HepG2 (cell line): Measurements from ENCODE around the gene DENND2A. TPM values are rescaled to one million over a fixed set of nuclear protein-coding genes. Genes with fewer than 3 reads are reported as not detected.

Experiments used
- ARNT2 ChIP-seq: sonication (generic); formaldehyde crosslinking; IDR thresholded peaks from 2 replicates; pipeline ENCODE4 v1.8.0; 2022; ENCODE audit warnings: mild to moderate bottlenecking, low read depth, missing genetic modification reagents, moderate library complexity
- ARNTL ChIP-seq: sonication (generic); formaldehyde crosslinking; IDR thresholded peaks from 2 replicates; pipeline ENCODE4 v1.4.0; 2020; ENCODE audit warnings: mild to moderate bottlenecking, missing genetic modification reagents
- CBX5 ChIP-seq: sonication (generic); formaldehyde crosslinking; IDR thresholded peaks from 2 replicates; pipeline ENCODE4 v1.4.0; 2020; ENCODE audit warnings: missing genetic modification reagents, borderline replicate concordance
- ELF3 ChIP-seq: IDR thresholded peaks from 2 replicates; pipeline ENCODE4 v1.6.1; 2016; ENCODE audit warnings: missing genetic modification reagents, missing compliant biosample characterization
- ETV5 ChIP-seq: IDR thresholded peaks from 2 replicates; pipeline ENCODE4 v1.6.1; 2018; ENCODE audit warnings: missing biosample characterization, missing genetic modification reagents, inconsistent platforms, borderline replicate concordance
- FOXJ3 ChIP-seq: sonication (generic); formaldehyde crosslinking; IDR thresholded peaks from 2 replicates; pipeline ENCODE4 v1.4.0; 2020; ENCODE audit warnings: missing genetic modification reagents, mild to moderate bottlenecking, borderline replicate concordance
- ISX ChIP-seq: sonication (generic); formaldehyde crosslinking; conservative IDR thresholded peaks from 2 replicates; pipeline ENCODE4 v1.5.0; 2020; ENCODE audit warnings: missing genetic modification reagents
- JUN ChIP-seq: sonication (generic); formaldehyde crosslinking; IDR thresholded peaks from 2 replicates; pipeline ENCODE4 v1.4.0; 2020; ENCODE audit warnings: mild to moderate bottlenecking, missing genetic modification reagents
- MAZ ChIP-seq, 2 experiments: sonication (generic) in 1 of 2; formaldehyde crosslinking in 1 of 2; IDR thresholded peaks; 2 replicates each; pipeline versions ENCODE4 v1.5.0 to v1.6.1; 2012 to 2020; ENCODE audit warnings: low read depth in 2 of 2, mild to moderate bottlenecking in 2 of 2, borderline replicate concordance in 1 of 2, improper control_type of control experiment in 1 of 2, low read length in 1 of 2, missing genetic modification reagents in 1 of 2, moderate library complexity in 1 of 2
- NFATC3 ChIP-seq: sonication (generic); formaldehyde crosslinking; IDR thresholded peaks from 2 replicates; pipeline ENCODE4 v1.5.1; 2020; ENCODE audit warnings: mild to moderate bottlenecking, missing genetic modification reagents
- NR2F6 ChIP-seq, 2 experiments: IDR thresholded peaks; 2 replicates each; pipeline ENCODE4 v1.6.1; 2016; ENCODE audit warnings: antibody characterized with exemption in 1 of 2, mild to moderate bottlenecking in 1 of 2
- RARG ChIP-seq: sonication (generic); formaldehyde crosslinking; IDR thresholded peaks from 2 replicates; pipeline ENCODE4 v1.4.0; 2020; ENCODE audit warnings: low read depth, mild to moderate bottlenecking, missing genetic modification reagents
- REPIN1 ChIP-seq: sonication (generic); formaldehyde crosslinking; IDR thresholded peaks from 2 replicates; pipeline ENCODE4 v1.8.0; 2022; ENCODE audit warnings: missing genetic modification reagents, low read depth, mild to moderate bottlenecking, borderline replicate concordance
- SKI ChIP-seq: fragments of 450-650 bp; IDR thresholded peaks from one replicate; pipeline ENCODE4 v1.6.1; 2018; ENCODE audit warnings: mild to moderate bottlenecking; ENCODE audit not compliant: partially characterized antibody
- SNAI1 ChIP-seq: sonication (generic); formaldehyde crosslinking; IDR thresholded peaks from 2 replicates; pipeline ENCODE4 v1.5.0; 2020; ENCODE audit warnings: mild to moderate bottlenecking, missing genetic modification reagents, borderline replicate concordance
- TFE3 ChIP-seq: IDR thresholded peaks from 2 replicates; pipeline ENCODE4 v1.6.1; 2016
- ZC3H13 ChIP-seq: sonication (generic); formaldehyde crosslinking; IDR thresholded peaks from 2 replicates; pipeline ENCODE4 v1.8.1; 2023; ENCODE audit warnings: mild to moderate bottlenecking, missing genetic modification reagents, moderate library complexity
- ZC3H4 ChIP-seq: sonication (generic); formaldehyde crosslinking; IDR thresholded peaks from 2 replicates; pipeline ENCODE4 v1.4.0; 2020; ENCODE audit warnings: missing genetic modification reagents, borderline replicate concordance
- ZNF180 ChIP-seq: sonication (generic); formaldehyde crosslinking; IDR thresholded peaks from 2 replicates; pipeline ENCODE4 v1.4.0; 2020; ENCODE audit warnings: low read depth, missing genetic modification reagents, borderline replicate concordance
- ZNF556 ChIP-seq: sonication (generic); formaldehyde crosslinking; IDR thresholded peaks from 2 replicates; pipeline ENCODE4 v1.4.0; 2020; ENCODE audit warnings: mild to moderate bottlenecking, missing genetic modification reagents, borderline replicate concordance
- ZNF563 ChIP-seq: sonication (generic); formaldehyde crosslinking; IDR thresholded peaks from 2 replicates; pipeline ENCODE4 v1.8.0; 2022; ENCODE audit warnings: mild to moderate bottlenecking, moderate library complexity, missing genetic modification reagents
- ZNF569 ChIP-seq: sonication (generic); formaldehyde crosslinking; IDR thresholded peaks from 2 replicates; pipeline ENCODE4 v1.5.0; 2020; ENCODE audit warnings: mild to moderate bottlenecking, missing genetic modification reagents, moderate library complexity, borderline replicate concordance
- ZNF607 ChIP-seq: sonication (generic); formaldehyde crosslinking; IDR thresholded peaks from 2 replicates; pipeline ENCODE4 v1.5.1; 2020; ENCODE audit warnings: missing genetic modification reagents, mild to moderate bottlenecking, borderline replicate concordance
- ZNF672 ChIP-seq: sonication (generic); formaldehyde crosslinking; IDR thresholded peaks from 2 replicates; pipeline ENCODE4 v1.8.1; 2022; ENCODE audit warnings: missing genetic modification reagents
- ZNF75D ChIP-seq: sonication (generic); formaldehyde crosslinking; IDR thresholded peaks from 2 replicates; pipeline ENCODE4 v1.8.1; 2023; ENCODE audit warnings: missing genetic modification reagents, mild to moderate bottlenecking, borderline replicate concordance
- ZNF768 ChIP-seq: sonication (generic); formaldehyde crosslinking; IDR thresholded peaks from 2 replicates; pipeline ENCODE4 v1.4.0; 2020; ENCODE audit warnings: missing genetic modification reagents
- ZNF891 ChIP-seq: sonication (generic); formaldehyde crosslinking; IDR thresholded peaks from 2 replicates; pipeline ENCODE4 v1.5.0; 2020; ENCODE audit warnings: mild to moderate bottlenecking, missing genetic modification reagents
- polyA plus RNA-seq, 8 experiments: library from polyadenylated mRNA; depleted of rRNA in 3 of 8; stranded (reverse) in 7 of 8; unstranded in 1 of 8; fragments of >200 nt; fragmentation: Illumina TruSeq in 4 of 8; extraction: Trizol in 4 of 8; gene quantifications; 2 replicates each; pipeline versions ENCODE4 v1.2.1 to v1.2.3, GENCODE V29; 2011 to 2016; ENCODE audit warnings: low read depth in 4 of 8, missing spikeins in 1 of 8, mixed read lengths in 1 of 8; ENCODE audit not compliant: insufficient read depth in 1 of 8
- total RNA-seq, 5 experiments: library from RNA; depleted of rRNA; stranded (reverse); fragments of >200 nt; fragmentation: Illumina TruSeq; extraction: Trizol; gene quantifications; 2 replicates each; pipeline ENCODE4 v1.2.3, GENCODE V29; 2016; ENCODE audit warnings: low read depth in 1 of 5
- TF ChIP-seq, protein P1 (sequence below): sonication (generic); formaldehyde crosslinking; IDR thresholded peaks from 2 replicates; pipeline ENCODE4 v1.9.0; 2022; ENCODE audit warnings: missing genetic modification reagents, mild to moderate bottlenecking, borderline replicate concordance

The DENND2A gene
- total and polyA plus RNA-seq, 2 of the 13 experiments (the other 11 are each of a cell fraction or from before 2014, with no cell fraction given): not detected

DNA sequence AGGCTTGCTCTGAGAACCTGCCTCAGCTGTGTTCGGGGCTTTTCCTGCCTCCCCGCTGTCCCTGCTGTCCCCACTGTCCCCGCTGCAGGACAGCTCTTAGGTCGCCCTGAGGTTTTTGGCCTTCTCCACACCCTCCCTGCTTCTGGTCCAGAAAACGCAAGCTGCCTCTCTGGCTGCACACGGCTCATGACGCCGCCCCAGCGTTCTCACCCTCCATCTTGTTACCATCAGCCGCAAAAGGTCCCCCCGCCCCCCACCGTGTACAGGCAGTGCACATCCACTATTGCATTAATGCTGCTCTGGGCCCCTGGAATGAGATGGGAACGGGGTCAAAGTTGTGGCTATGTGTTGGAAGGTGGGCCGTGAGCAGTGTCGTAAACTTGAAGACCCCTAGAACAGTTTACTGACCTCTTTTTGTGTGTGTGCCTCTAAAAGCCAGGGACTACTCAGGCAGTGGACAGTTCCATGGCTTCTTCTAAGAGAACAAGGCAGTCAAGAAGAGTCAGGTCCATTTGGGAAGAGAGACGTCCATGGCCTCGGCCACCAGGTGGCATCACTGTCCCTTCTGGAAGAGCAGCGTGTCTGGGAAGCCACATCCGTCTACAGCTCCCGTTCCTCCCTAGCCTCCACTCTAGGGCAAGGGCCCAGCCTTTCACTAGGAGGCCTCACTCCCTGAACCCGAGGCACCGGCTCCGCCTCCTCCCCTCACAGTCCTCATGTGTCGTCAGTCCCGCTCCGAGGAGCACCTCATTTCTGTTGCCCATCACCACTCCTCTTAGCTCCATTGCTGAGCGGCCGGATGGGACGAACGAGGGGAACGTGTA is 122.9 kb downstream of the DENND2A start (continued):
- TF ChIP-seq SNAI1 (no peak), ARNT2 (no peak), MAZ (IDR thresholded peaks at IDR 0.05; ENCODE audit: borderline replicate concordance, low read depth, low read length) (no peak), MAZ (CRISPR knock-in tag; IDR thresholded peaks at IDR 0.05; ENCODE audit: low read depth) (no peak), ZNF569 (CRISPR knock-in tag) (no peak), RARG (CRISPR knock-in tag) (no peak), ZNF607 (CRISPR knock-in tag) (no peak), ZNF75D (CRISPR knock-in tag) (no peak), ZNF672 (no peak), NFATC3 (CRISPR knock-in tag) (no peak), ISX (CRISPR knock-in tag) (no peak), ZC3H4 (CRISPR knock-in tag) (no peak), CBX5 (CRISPR knock-in tag) (peak; percentile 76), ZNF556 (CRISPR knock-in tag) (0 out of 2 replicates have a peak, but pooled peaks have one; percentile 35), ETV5 (CRISPR knock-in tag) (peak; percentile 32; the same call in 1 of the 2 replicates), NR2F6 (IDR thresholded peaks at IDR 0.05) (no peak), NR2F6 (CRISPR knock-in tag; IDR thresholded peaks at IDR 0.05) (0 out of 2 replicates have a peak, but pooled peaks have one; percentile 34), REPIN1 (CRISPR knock-in tag) (peak; percentile 54; the same call in 1 of the 2 replicates), ZC3H13 (CRISPR knock-in tag) (no peak), ZNF180 (no peak), SKI (no peak), JUN (CRISPR knock-in tag) (no peak), ELF3 (0 out of 2 replicates have a peak, but pooled peaks have one; percentile 58), ARNTL (CRISPR knock-in tag) (no peak), FOXJ3 (no peak), TFE3 (CRISPR knock-in tag) (no peak), ZNF563 (no peak), ZNF768 (CRISPR knock-in tag) (no peak), ZNF891 (CRISPR knock-in tag) (no peak)
- TF ChIP-seq, protein P1, sequence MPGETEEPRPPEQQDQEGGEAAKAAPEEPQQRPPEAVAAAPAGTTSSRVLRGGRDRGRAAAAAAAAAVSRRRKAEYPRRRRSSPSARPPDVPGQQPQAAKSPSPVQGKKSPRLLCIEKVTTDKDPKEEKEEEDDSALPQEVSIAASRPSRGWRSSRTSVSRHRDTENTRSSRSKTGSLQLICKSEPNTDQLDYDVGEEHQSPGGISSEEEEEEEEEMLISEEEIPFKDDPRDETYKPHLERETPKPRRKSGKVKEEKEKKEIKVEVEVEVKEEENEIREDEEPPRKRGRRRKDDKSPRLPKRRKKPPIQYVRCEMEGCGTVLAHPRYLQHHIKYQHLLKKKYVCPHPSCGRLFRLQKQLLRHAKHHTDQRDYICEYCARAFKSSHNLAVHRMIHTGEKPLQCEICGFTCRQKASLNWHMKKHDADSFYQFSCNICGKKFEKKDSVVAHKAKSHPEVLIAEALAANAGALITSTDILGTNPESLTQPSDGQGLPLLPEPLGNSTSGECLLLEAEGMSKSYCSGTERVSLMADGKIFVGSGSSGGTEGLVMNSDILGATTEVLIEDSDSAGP (CRISPR knock-in tag): peak; percentile 64; the same call in 1 of the 2 replicates
